Measurements from ENCODE around the gene SYT1. TPM values are rescaled to one million over a fixed set of nuclear protein-coding genes. Genes with fewer than 3 reads are reported as not detected.

SYT1 gene
- total and polyA plus RNA-seq, 2 of the 8 experiments (the other 6 are each of a cell fraction or from before 2014, with no cell fraction given), result 11.0 to 34.6 TPM

- Histone ChIP-seq H4K8ac (ENCODE audit: extremely low read depth, insufficient read depth, low read length) (no peak overlapping the region), H3K79me2 (ENCODE audit: control insufficient read depth in 1 of 2, insufficient read depth in 2 of 2, low read length in 2 of 2) (peaks cover 0 to 54% of the 10 kb centered on the region in 2 experiments; a peak in 2 of 4 replicates), H3K4me3 (ENCODE audit: extremely low read depth in 1 of 4, insufficient read depth in 2 of 4, low read depth in 3 of 4, low read length in 4 of 4) (no peak overlapping the region), H3K4ac (replicated peaks; ENCODE audit: insufficient read length, low read depth, low read length) (no peak overlapping the region), H3K9ac (replicated peaks in 1 of 4; ENCODE audit: extremely low read depth in 1 of 4, low read depth in 3 of 4, low read length in 3 of 4) (no peak overlapping the region), H4K20me1 (replicated peaks in 1 of 2; ENCODE audit: control insufficient read depth in 1 of 2, insufficient read depth in 2 of 2, low read length in 2 of 2) (peaks cover 0 to 2% of the 10 kb centered on the region in 2 experiments), H2BK20ac (ENCODE audit: low read length) (no peak overlapping the region), H3K23me2 (ENCODE audit: low read depth, low read length) (no peaks in the 10 kb centered on the region), H3K4me1 (replicated peaks in 1 of 4; ENCODE audit: control insufficient read depth in 3 of 4, insufficient read depth in 4 of 4, low read length in 3 of 4) (peaks cover 0 to 4% (median 3%) of the 10 kb centered on the region in 4 experiments; a peak in 3 of 7 replicates), H3K9me3 (ENCODE audit: insufficient read depth in 2 of 2, low read depth in 1 of 2, low read length in 1 of 2) (no peaks in the 10 kb centered on the region), H3K27ac (ENCODE audit: low read depth, low read length) (no peak overlapping the region), H4K5ac (ENCODE audit: insufficient read length, low read depth, low read length) (no peak overlapping the region), H2BK5ac (ENCODE audit: low read depth, low read length) (no peak overlapping the region), H3K79me1 (ENCODE audit: low read depth, low read length) (no peaks in the 10 kb centered on the region; the same call in 1 of the 2 replicates), H3K18ac (ENCODE audit: extremely low read depth, low read length) (no peak overlapping the region), H4K91ac (replicated peaks; ENCODE audit: insufficient read length, low read length) (no peak overlapping the region), H2AFZ (ENCODE audit: low read length) (no peak overlapping the region), H2AK5ac (ENCODE audit: low read depth, low read length) (no peak overlapping the region), H2BK12ac (ENCODE audit: low read depth, low read length) (no peak overlapping the region), H3K36me3 (ENCODE audit: control insufficient read depth in 2 of 4, insufficient read depth in 4 of 4, low read length in 3 of 4) (no peaks in the 10 kb centered on the region; a peak in 1 of 8 replicates), H3K27me3 (replicated peaks in 1 of 4; ENCODE audit: control insufficient read depth in 3 of 4, extremely low read depth in 1 of 4, insufficient read depth in 3 of 4, low read length in 3 of 4) (no peaks in the 10 kb centered on the region), H3K4me2 (ENCODE audit: insufficient read depth in 1 of 2, low read depth in 2 of 2, low read length in 2 of 2) (no peak overlapping the region), H2BK15ac (ENCODE audit: low read length) (no peak overlapping the region), H3K23ac (ENCODE audit: insufficient read length) (no peak overlapping the region), H3K56ac (replicated peaks; ENCODE audit: insufficient read length, low read depth, low read length) (no peak overlapping the region), H2BK120ac (replicated peaks; ENCODE audit: low read depth, low read length) (no peak overlapping the region), H3K14ac (ENCODE audit: insufficient read length) (no peak overlapping the region)
- ChIA-PET CTCF (ENCODE audit: partially characterized antibody) (interaction anchor here (1.0 to 2.3 kb wide), 2 partner anchors 12 to 15 kb away, joined by 5 to 8 read pairs; partner anchors contain the start of gene SYT1), POLR2A (ENCODE audit: partially characterized antibody) (interaction anchor here (0.9 to 1.2 kb wide), 2 partner anchors 10 to 15 kb away, joined by 4 to 9 read pairs; partner anchors contain the start of gene SYT1)
- TF ChIP-seq SP4 (IDR thresholded peaks at IDR 0.05; ENCODE audit: low read length) (no peak), CEBPB (IDR thresholded peaks at IDR 0.05; ENCODE audit: low read depth, low read length) (no peak), TAF7 (optimal IDR thresholded peaks at IDR 0.05; ENCODE audit: borderline replicate concordance, low read depth, low read length) (no peak), POLR2A (IDR thresholded peaks at IDR 0.05; ENCODE audit: control extremely low read depth in 1 of 2, low read depth in 2 of 2, low read length in 2 of 2) (peak in 1 of 2 experiments; percentile 24; a peak in 1 of 3 replicates), JUN (IDR thresholded peaks at IDR 0.05; ENCODE audit: low read depth, low read length) (no peak)
- FAIRE-seq, result no peak
- DNase-seq (ENCODE audit: low read depth in 1 of 2, low spot score in 2 of 2), result no peak
- WGBS, 2 experiments (ENCODE audit: extremely low coverage in 1 of 2, insufficient coverage in 1 of 2, insufficient read length in 1 of 2, insufficient replicate concordance in 2 of 2, low coverage in 1 of 2, low lambda C conversion rate in 2 of 2, missing lambda C conversion rate in 1 of 2), result 79% methylated on average over 1 of the region's 1 CpG; no CpG with 5 or more reads in 1 of the 2 experiments
Measured at GRCh38 chr12:78878866-78879265, 14.3 kb downstream of the SYT1 start.

Measured in H1 (cell line).